Left hindlimb (tissue), 1 donor: ENCODE data around the gene MAP4K2.
"Not testable (repeated sequence)": the region's sequence is repeated elsewhere in the genome, so short reads cannot be mapped to it uniquely, and the experiment has no call there.

Source experiments
- DNase-seq: peaks from one replicate; pipeline ENCODE4 v3.0.0-alpha.2; 2018

Gene MAP4K2

GRCh38 chr11:64838600-64839334 is 35.8 kb upstream of the MAP4K2 start:
- DNase-seq = no peak

DNA sequence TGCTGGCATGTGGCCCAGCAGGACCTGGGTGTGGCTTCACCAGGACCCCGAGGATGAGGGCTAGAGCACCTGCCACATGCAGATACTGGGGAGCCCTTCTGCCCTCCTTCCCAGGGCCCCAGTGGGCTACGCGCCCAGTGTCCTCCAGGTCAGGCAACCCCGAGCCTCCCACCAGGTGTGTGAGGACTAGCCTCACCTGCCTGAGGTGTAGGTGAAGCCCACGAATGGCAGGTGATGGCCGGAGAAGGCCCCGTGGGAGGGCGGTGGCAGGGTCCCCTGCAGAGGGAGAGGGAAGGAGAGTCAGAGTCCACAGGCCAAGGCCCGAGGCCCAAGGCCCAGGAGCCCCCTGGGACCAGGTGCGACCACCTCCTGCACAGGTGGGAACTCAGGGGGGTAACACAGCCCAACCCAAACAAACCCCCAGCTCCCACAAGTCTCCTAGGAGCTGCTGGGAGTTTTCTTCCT is 34.9 kb upstream of the MAP4K2 start:
- no peak for DNase-seq

DNA sequence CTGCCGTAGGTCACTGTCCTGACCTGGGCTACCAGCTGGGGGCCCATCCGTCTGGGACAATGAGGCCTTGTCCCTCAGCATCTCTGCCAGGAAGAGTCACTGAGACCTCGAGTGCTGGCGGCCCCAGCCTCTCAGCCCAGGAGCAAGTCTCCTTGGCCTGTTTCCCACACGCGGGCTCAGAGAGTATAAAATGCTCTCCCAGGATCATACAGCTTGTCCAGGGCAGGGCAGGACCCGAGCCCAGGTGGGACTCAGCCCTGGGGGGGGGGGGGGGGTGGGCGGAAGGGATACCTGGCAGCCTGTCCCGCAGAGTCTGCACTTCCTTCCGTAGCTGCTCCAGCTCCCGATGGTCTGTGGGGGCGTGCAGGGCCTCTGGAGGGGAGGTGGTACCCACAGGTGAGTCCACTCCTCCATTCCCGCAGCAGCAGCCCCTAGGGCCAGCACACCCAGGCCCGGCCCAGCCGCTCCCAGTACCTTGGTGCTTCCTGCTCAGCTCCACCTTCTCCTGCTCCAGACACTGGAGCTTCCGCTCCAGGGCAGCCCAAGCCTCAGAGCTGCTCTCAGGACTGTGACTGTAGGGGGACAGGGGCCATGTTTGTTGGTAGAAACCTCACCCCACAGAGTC is 33.5 kb upstream of the MAP4K2 start:
- DNase-seq = no peak

DNA sequence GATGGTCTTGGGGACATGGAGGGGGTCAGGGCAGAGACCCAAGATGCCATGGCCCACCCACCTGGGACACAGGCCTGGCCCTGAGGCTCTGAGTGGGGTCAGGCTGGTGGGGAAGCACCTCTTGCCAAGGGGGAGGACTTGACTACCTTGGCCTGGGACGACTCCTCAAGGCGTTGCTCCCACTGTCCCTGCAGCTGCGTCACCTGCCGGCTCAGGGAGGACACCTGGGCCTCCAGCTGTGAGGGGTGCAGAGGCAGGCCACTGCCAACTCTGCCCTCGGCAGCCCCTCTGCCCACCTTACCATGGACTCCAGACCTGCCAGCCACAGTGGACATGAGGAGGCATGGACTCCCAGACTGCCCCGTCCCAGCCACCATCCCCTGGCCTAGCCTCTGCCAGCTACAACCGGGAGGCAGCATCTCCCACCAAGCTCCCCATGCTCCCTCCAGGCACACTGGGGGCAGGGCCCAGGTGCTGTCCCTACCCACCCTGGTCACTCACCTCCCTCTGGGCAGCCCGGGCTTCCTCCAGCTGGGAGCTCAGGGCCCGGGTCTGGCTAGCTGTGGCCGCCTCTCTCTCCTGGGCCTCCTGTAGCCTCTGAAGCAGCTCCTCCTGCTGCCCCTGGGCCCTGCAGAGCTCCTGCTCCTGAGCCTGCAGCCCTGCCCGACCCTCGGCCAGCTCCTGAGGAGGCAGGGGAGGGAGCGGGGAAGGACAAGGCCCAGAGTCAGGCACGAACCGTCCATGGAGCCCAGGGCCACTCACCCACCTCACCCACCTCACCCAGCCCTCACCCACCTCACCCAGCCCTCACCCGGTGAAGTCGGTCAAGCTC is 32.8 kb upstream of the MAP4K2 start:
- no peak for DNase-seq

DNA sequence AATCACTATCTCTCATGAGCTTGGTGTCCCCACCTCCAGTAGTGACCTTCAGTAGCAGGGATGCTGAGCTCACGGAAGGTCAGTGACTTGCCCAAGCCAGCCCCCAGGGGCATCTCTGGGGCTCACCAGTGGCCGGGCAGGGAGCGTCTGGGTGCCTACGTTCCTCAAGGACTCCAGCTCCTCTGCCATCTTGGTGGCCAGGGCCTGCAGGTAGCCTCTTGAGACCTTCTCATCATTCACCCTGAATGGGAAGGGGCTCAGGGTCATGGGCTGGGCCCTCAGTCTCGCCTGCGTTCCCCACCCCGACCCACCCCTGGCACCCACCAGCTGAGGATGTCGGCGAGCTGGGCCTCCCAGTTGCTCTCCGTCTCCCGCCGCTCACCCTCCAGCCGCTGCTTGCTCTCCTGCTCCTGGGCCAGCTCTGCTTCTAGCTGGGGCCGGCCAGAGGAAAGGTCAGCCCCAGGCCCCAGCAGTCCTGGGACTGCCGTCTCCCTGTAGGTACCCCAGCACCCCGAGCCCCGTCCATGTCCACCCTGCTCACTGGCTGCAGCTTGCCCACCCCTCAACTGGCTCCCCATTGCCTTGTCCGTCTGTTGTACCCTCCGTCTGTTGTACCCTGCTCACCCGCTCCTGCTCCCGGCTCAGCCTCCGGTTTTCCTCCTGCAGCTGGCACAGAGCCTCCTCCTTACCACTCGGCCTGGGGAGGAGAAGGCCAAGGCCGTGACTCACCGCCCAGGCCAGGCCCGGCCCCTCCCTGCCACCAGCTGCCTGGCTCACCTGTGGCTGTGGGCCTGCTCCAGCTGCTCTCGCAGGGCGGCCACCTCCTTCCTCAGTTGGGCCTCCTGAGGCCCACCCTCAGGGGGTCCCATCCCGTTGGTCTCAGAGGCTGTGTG is 32.0 kb upstream of the MAP4K2 start:
- no peak for DNase-seq

DNA sequence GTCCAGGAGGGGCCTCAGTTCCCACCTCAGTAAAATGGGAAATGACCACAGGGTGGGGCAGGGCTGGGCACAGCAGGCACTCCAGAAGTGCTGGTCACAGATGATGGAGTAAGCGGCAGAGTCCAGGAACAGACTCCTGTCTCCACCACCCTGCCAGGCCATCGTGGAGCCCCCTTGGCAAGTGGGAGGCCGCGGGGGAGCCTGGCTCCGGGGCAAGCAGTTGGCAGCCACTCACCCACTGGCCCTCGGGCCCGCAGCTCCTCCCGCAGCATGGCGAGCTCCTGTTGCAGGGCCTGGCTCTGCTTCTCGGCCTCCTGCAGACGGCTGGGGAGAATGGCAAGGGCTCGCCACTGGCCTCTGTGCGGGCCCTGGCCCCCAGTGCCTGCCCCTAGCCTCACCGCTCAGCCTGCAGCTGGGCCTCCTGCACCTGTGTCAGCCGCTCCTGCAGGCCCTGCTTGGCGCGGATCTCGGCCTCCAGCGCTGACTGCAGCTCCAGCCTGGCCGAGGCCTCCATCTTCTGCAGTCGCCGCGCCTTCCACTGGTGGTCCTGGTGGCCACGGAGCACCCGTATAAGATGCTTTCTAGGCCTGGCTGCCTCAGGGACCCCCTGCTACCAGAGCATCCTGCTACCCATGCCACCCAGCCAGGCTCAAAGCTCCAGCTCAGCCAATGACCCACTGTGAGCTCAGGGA is 31.2 kb upstream of the MAP4K2 start:
- DNase-seq = no peak

GRCh38 chr11:64833509-64833908 is 30.5 kb upstream of the MAP4K2 start:
- no peak for DNase-seq

DNA sequence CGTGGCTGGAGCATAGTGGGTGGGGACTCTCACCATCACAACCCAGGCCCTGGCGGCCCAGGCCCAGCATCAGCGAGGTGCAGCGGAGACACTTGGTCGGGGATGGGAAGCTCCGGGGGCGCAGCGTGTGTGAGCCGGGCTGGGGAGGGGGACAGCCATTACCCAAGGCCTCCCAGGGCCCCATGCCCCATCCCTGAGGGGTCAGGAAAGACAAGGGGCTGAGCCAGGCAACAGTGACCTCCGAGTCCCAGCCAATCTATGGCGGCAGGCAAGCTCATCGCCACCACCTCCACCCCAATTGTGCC is 30.1 kb upstream of the MAP4K2 start:
- DNase-seq = no peak

GRCh38 chr11:64832467-64833197 is 29.6 kb upstream of the MAP4K2 start:
- no peak for DNase-seq

DNA sequence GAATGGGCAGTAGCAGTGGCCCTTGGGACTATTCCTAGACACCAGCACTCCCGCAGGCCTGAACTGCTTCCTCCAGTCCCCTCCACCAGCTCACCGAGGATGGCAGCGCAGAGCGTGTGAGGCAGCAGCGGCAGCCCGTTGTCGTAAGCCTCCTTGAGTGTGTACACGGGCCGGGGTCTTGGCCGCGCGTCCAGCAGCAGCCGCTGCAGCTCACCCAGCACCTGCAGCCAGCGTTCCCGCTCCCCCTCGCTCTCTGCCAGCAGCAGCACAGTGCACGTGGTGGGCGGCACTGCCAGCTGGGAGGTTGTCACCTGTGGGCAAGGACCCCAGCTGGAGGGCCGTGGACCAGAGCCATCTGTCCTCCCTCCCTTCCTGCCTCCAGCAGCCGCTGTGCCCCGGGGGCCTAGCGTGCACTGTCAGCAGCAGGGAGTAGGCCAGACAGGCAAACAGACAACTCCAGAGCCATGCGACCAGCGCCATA is 28.4 kb upstream of the MAP4K2 start:
- no peak for DNase-seq

DNA sequence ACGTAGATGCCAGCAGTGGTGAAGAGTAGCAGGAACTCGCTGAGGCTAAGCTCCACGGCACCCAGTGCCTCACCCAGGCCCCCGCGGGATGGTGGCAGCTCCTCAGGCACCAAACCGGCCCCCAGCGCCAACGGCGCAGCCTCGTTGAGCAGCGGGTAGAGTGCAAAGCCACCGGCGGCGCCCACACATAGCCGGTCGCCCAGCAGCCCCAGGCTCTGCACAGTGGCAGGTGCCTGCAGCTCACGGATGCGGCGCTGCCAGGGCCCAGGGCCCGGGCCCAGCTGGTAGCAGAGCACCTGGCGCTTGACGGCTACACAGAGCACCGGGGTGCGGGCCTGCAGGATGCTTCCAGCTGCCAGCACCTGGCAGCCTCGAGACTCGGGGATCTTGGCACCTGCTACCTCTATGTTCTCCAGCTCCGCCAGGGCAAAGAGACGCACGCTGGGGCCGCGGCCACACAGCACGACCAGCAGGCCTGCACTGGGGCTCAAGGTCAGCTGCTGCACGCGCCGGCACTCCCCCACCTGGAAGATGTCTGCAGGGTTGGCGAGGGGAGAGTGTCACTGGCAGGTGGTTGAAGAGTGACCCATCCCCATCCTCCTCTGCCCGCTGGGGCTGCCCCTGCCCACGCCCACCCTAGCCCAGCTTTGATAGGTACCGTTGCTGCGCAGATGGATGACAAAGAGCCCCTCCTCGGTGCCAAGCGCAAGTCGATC is 26.7 kb upstream of the MAP4K2 start:
- no peak for DNase-seq

- no peak for DNase-seq
Measured at GRCh38 chr11:64827451-64827839, 24.4 kb upstream of the MAP4K2 start.

- no peak for DNase-seq
Measured at GRCh38 chr11:64826578-64827450, 23.8 kb upstream of the MAP4K2 start.

DNA sequence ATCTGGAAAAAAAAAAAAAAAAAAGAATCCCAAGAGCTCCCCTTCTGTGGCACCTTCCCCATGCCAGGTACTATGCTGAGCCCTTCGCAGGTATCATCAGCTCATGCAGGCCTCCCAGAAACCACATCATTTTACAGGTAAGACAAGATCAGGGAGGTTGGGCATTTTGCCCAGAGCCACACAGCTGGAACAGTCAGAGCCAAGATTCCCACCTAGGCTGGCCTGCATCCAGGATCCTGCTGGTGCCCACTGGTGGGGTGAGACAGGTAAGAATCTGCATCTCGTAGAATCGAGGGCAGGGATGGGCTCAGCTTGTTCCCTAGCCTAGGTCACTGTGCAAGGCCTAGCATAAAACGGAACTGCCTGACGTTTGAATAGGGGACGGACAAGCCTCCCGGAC is 23.0 kb upstream of the MAP4K2 start:
- no peak for DNase-seq

GRCh38 chr11:64823568-64824119 is 20.6 kb upstream of the MAP4K2 start:
- DNase-seq = no peak

DNA sequence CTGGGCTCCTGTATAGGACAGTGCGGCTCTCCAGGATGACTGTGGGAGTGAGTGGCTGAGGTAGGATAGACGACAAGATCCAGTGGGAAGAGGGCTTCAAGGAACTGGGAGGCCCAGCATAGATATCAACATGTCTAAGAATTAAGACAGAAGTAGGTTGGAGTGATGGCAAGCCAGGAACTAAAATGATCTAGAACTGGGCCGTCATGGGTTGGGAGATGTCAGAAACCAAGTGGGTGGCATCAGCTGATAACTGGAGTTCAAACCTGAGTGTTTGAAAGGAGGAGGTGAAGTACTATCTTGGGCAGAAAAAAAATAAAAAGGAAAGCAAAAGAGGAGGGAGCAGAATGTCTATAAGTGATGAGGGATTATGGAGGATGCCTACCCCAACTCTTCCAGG is 14.5 kb upstream of the MAP4K2 start:
- DNase-seq = no peak

GRCh38 chr11:64815433-64815832 is 12.4 kb upstream of the MAP4K2 start:
- DNase-seq = not testable (repeated sequence)

DNA sequence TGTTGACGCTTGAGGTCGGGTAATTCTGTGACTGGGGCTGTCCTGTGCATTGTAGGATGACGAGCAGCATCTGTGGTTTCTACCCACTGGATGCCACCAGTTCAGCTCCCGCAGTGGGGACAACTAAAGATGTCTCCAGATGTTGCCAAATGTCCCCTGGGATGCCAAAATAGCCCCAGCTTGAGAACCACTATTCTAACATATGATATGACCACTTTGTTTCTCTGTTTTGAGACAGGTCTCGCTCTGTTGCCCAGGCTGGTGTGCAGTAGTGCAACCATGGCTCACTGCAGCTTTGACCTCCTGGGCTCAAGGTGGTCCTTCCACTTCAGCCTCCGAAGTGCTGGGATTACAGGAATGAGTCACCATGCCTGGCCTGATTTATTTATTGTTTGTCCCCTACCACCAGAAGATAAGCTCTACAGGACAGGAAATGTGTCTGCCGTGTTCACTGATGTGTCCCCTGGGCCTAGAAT is 11.7 kb upstream of the MAP4K2 start:
- DNase-seq = no peak

DNA sequence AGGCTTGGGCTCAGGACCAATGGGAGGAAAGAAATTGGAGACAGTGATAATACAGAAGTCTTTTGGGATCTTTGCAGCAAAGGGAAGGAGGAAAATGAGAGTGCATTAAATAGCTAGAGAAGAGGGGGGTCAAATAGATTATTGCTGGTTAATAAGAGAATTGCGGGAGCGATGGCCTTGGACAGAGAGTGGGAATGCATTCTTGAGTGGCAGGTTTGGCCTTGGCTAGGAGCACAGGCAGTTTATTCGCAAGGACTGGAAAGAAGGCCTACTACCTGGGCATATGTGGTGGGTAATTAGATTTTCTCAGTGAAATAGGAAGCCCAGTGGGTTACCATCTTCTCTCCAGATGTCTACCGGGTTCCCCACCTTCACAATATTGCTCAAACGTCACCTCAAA is 10.8 kb upstream of the MAP4K2 start:
- DNase-seq = no peak
